ENCODE measurements around the gene CARD14.

DNA sequence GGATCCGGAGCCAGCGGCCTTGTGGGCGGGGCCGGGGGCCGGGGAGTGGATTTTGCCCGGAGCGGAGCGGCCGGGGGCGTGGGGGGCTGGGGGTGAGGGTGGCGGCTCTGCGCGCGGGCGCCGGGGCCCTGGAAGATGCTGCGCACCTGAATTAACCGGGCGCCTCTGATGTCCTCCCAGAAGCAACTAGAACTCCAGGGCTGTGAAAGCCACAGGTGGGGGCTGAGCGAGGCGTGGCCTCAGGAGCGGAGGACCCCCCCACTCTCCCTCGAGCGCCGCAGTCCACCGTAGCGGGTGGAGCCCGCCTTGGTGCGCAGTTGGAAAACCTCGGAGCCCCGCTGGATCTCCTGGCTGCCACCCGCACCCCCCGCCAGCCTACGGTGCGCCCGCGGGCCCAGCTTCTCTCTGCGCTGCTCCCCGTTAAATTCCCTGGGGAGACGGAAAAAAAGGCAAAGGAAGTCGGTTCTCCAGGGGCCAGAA lies 50.9 kb downstream of the CARD14 start:
- TF ChIP-seq, protein P1, sequence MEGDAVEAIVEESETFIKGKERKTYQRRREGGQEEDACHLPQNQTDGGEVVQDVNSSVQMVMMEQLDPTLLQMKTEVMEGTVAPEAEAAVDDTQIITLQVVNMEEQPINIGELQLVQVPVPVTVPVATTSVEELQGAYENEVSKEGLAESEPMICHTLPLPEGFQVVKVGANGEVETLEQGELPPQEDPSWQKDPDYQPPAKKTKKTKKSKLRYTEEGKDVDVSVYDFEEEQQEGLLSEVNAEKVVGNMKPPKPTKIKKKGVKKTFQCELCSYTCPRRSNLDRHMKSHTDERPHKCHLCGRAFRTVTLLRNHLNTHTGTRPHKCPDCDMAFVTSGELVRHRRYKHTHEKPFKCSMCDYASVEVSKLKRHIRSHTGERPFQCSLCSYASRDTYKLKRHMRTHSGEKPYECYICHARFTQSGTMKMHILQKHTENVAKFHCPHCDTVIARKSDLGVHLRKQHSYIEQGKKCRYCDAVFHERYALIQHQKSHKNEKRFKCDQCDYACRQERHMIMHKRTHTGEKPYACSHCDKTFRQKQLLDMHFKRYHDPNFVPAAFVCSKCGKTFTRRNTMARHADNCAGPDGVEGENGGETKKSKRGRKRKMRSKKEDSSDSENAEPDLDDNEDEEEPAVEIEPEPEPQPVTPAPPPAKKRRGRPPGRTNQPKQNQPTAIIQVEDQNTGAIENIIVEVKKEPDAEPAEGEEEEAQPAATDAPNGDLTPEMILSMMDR (optimal IDR thresholded peaks at IDR 0.05 in 1 of 3, IDR thresholded peaks at IDR 0.05 in 1 of 3, conservative IDR thresholded peaks at IDR 0.05 in 1 of 3; ENCODE audit: extremely low read depth in 1 of 3, insufficient read depth in 2 of 3, low read length in 3 of 3) = no peak
- no peak for TF ChIP-seq EZH2 (IDR thresholded peaks at IDR 0.05; ENCODE audit: low read length)

Data from keratinocyte (primary cell).